ENCODE data around the gene ABCA5.

DNA sequence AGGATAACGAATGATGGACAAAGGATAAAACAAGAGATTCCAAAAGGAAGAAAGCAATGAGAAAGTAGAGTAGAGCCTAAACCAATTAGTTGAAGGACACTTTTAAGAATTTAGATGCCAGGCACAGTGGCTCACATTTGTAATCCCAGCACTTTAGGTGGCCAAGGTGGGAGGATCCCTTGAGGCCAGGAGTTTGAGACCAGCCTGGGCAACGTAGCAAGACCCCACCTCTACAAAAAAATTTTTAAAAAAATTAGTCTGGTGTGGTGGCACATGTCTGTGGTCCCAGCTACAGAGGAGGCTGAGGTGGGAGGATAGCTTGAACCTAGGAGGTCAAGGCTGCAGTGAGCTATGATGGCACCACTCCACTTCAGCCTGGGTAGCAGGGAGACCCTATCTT is 118.3 kb downstream of the ABCA5 start:
- TF ChIP-seq CTCF (IDR thresholded peaks at IDR 0.05) = no peak
- TF ChIP-seq EZH2 (IDR thresholded peaks at IDR 0.05; ENCODE audit: borderline replicate concordance, insufficient read depth, low read depth, low read length, poor library complexity, severe bottlenecking) = no peak
